ENCODE data around the gene GGTLC1. TPM values are rescaled to one million over a fixed set of nuclear protein-coding genes. Genes with fewer than 3 reads are reported as not detected.
A peak's percentile ranks its signal among the peaks of the same experiment; 100 is the strongest.
"Not testable (repeated sequence)": the region's sequence is repeated elsewhere in the genome, so short reads cannot be mapped to it uniquely, and the experiment has no call there.

The GGTLC1 gene
- total and polyA plus RNA-seq, 2 donors from 2014 or later, result not detected

GRCh38 chr20:23990296-23990695 is 1.7 kb upstream of the GGTLC1 start:
- H3K9me3 ChIP-seq (ENCODE audit: control insufficient read depth in 2 of 3, insufficient read depth in 1 of 3, low read length in 3 of 3); H3K4me3 ChIP-seq (ENCODE audit: low read length in 3 of 3); H3K27me3 ChIP-seq (ENCODE audit: control insufficient read depth, insufficient read depth, low read length); intact Hi-C loops (cut with DNase I); FAIRE-seq; H3K36me3 ChIP-seq (ENCODE audit: control insufficient read depth in 2 of 3, insufficient read depth in 3 of 3, low read length in 3 of 3); H3K4me1 ChIP-seq (ENCODE audit: control insufficient read depth in 2 of 3, insufficient read depth in 2 of 3, low read depth in 1 of 3, low read length in 3 of 3); H3K27ac ChIP-seq (ENCODE audit: low read depth in 2 of 2, low read length in 2 of 2); H3K9ac ChIP-seq (ENCODE audit: low read length in 3 of 3): not testable (repeated sequence)
- DNase-seq, result peak in 1 of 5 donors; percentile 25

GRCh38 chr20:23988966-23989365 is 387 bp upstream of the GGTLC1 start:
- H3K4me1 ChIP-seq (ENCODE audit: control insufficient read depth in 2 of 3, insufficient read depth in 2 of 3, low read depth in 1 of 3, low read length in 3 of 3); H3K27ac ChIP-seq (ENCODE audit: low read depth in 2 of 2, low read length in 2 of 2); H3K27me3 ChIP-seq (ENCODE audit: control insufficient read depth, insufficient read depth, low read length); H3K9ac ChIP-seq (ENCODE audit: low read length in 3 of 3); DNase-seq; H3K9me3 ChIP-seq (ENCODE audit: control insufficient read depth in 2 of 3, insufficient read depth in 1 of 3, low read length in 3 of 3); H3K36me3 ChIP-seq (ENCODE audit: control insufficient read depth in 2 of 3, insufficient read depth in 3 of 3, low read length in 3 of 3); H3K4me3 ChIP-seq (ENCODE audit: low read length in 3 of 3); intact Hi-C loops (cut with DNase I); FAIRE-seq: not testable (repeated sequence)

- H3K9me3 ChIP-seq (ENCODE audit: control insufficient read depth in 2 of 3, insufficient read depth in 1 of 3, low read length in 3 of 3); H3K27me3 ChIP-seq (ENCODE audit: control insufficient read depth, insufficient read depth, low read length); FAIRE-seq; H3K36me3 ChIP-seq (ENCODE audit: control insufficient read depth in 2 of 3, insufficient read depth in 3 of 3, low read length in 3 of 3); H3K4me3 ChIP-seq (ENCODE audit: low read length in 3 of 3); intact Hi-C loops (cut with DNase I); H3K9ac ChIP-seq (ENCODE audit: low read length in 3 of 3); DNase-seq; H3K27ac ChIP-seq (ENCODE audit: low read depth in 2 of 2, low read length in 2 of 2); H3K4me1 ChIP-seq (ENCODE audit: control insufficient read depth in 2 of 3, insufficient read depth in 2 of 3, low read depth in 1 of 3, low read length in 3 of 3): not testable (repeated sequence)
Observed at GRCh38 chr20:23986716-23987115, 1.9 kb downstream of the GGTLC1 start.

- FAIRE-seq; H3K4me3 ChIP-seq (ENCODE audit: low read length in 3 of 3); H3K27ac ChIP-seq (ENCODE audit: low read depth in 2 of 2, low read length in 2 of 2): not testable (repeated sequence)
Observed at GRCh38 chr20:23986310-23986709, 2.3 kb downstream of the GGTLC1 start.

GRCh38 chr20:23985790-23986225 is 2.8 kb downstream of the GGTLC1 start:
- H3K9me3 ChIP-seq (ENCODE audit: control insufficient read depth in 2 of 3, insufficient read depth in 1 of 3, low read length in 3 of 3); FAIRE-seq; H3K27ac ChIP-seq (ENCODE audit: low read depth in 2 of 2, low read length in 2 of 2); H3K27me3 ChIP-seq (ENCODE audit: control insufficient read depth, insufficient read depth, low read length); H3K4me1 ChIP-seq (ENCODE audit: control insufficient read depth in 2 of 3, insufficient read depth in 2 of 3, low read depth in 1 of 3, low read length in 3 of 3); H3K9ac ChIP-seq (ENCODE audit: low read length in 3 of 3); H3K36me3 ChIP-seq (ENCODE audit: control insufficient read depth in 2 of 3, insufficient read depth in 3 of 3, low read length in 3 of 3); intact Hi-C loops (cut with DNase I); H3K4me3 ChIP-seq (ENCODE audit: low read length in 3 of 3); DNase-seq: not testable (repeated sequence)

More at GRCh38 chr20:23986310-23986709, 2.3 kb downstream of the GGTLC1 start:
- intact Hi-C loops (cut with DNase I); H3K9me3 ChIP-seq (ENCODE audit: control insufficient read depth in 2 of 3, insufficient read depth in 1 of 3, low read length in 3 of 3); H3K9ac ChIP-seq (ENCODE audit: low read length in 3 of 3); H3K27me3 ChIP-seq (ENCODE audit: control insufficient read depth, insufficient read depth, low read length); H3K4me1 ChIP-seq (ENCODE audit: control insufficient read depth in 2 of 3, insufficient read depth in 2 of 3, low read depth in 1 of 3, low read length in 3 of 3); DNase-seq; H3K36me3 ChIP-seq (ENCODE audit: control insufficient read depth in 2 of 3, insufficient read depth in 3 of 3, low read length in 3 of 3): not testable (repeated sequence)

GRCh38 chr20:23985066-23985789 is 3.4 kb downstream of the GGTLC1 start:
- H3K27ac ChIP-seq (ENCODE audit: low read depth in 2 of 2, low read length in 2 of 2); H3K36me3 ChIP-seq (ENCODE audit: control insufficient read depth in 2 of 3, insufficient read depth in 3 of 3, low read length in 3 of 3); H3K9ac ChIP-seq (ENCODE audit: low read length in 3 of 3); H3K4me3 ChIP-seq (ENCODE audit: low read length in 3 of 3); H3K27me3 ChIP-seq (ENCODE audit: control insufficient read depth, insufficient read depth, low read length); H3K9me3 ChIP-seq (ENCODE audit: control insufficient read depth in 2 of 3, insufficient read depth in 1 of 3, low read length in 3 of 3); DNase-seq; intact Hi-C loops (cut with DNase I); FAIRE-seq; H3K4me1 ChIP-seq (ENCODE audit: control insufficient read depth in 2 of 3, insufficient read depth in 2 of 3, low read depth in 1 of 3, low read length in 3 of 3): not testable (repeated sequence)

- peak; percentile 49 for FAIRE-seq
- H3K4me1 ChIP-seq (ENCODE audit: control insufficient read depth in 2 of 3, insufficient read depth in 2 of 3, low read depth in 1 of 3, low read length in 3 of 3); intact Hi-C loops (cut with DNase I); DNase-seq; H3K9ac ChIP-seq (ENCODE audit: low read length in 3 of 3); H3K4me3 ChIP-seq (ENCODE audit: low read length in 3 of 3); H3K27me3 ChIP-seq (ENCODE audit: control insufficient read depth, insufficient read depth, low read length); H3K27ac ChIP-seq (ENCODE audit: low read depth in 2 of 2, low read length in 2 of 2); H3K36me3 ChIP-seq (ENCODE audit: control insufficient read depth in 2 of 3, insufficient read depth in 3 of 3, low read length in 3 of 3); H3K9me3 ChIP-seq (ENCODE audit: control insufficient read depth in 2 of 3, insufficient read depth in 1 of 3, low read length in 3 of 3): not testable (repeated sequence)
Observed at GRCh38 chr20:23984476-23985023, 4.0 kb downstream of the GGTLC1 start.

- H3K9ac ChIP-seq (ENCODE audit: low read length in 3 of 3); H3K27me3 ChIP-seq (ENCODE audit: control insufficient read depth, insufficient read depth, low read length); H3K4me1 ChIP-seq (ENCODE audit: control insufficient read depth in 2 of 3, insufficient read depth in 2 of 3, low read depth in 1 of 3, low read length in 3 of 3); H3K36me3 ChIP-seq (ENCODE audit: control insufficient read depth in 2 of 3, insufficient read depth in 3 of 3, low read length in 3 of 3); H3K4me3 ChIP-seq (ENCODE audit: low read length in 3 of 3); FAIRE-seq; H3K9me3 ChIP-seq (ENCODE audit: control insufficient read depth in 2 of 3, insufficient read depth in 1 of 3, low read length in 3 of 3); intact Hi-C loops (cut with DNase I): not testable (repeated sequence)
- H3K27ac ChIP-seq (ENCODE audit: low read depth in 2 of 2, low read length in 2 of 2), result peak overlapping the region in 1 of 2 donors; percentile 32
- peak in 4 of 5 donors; percentile 47 to 81 (median 64) for DNase-seq
Observed at GRCh38 chr20:23982112-23983018, 6.2 kb downstream of the GGTLC1 start.
